CD4-positive, alpha-beta T cell (primary cell): ENCODE data around the gene FNIP1. TPM values are rescaled to one million over a fixed set of nuclear protein-coding genes. Genes with fewer than 3 reads are reported as not detected.

Experiments
- ATAC-seq: fragments of 200-7000 bp; cut with Tn5 transposase; one replicate; pipeline ENCODE4 v1.10.0; 2022; ENCODE audit warnings: mild to moderate bottlenecking; ENCODE audit not compliant: poor library complexity
- CTCF ChIA-PET: fragments of 350-600 bp; sonication (Branson Sonifier 250); formaldehyde crosslinking; loops from one replicate; lab custom pipeline; 2021; ENCODE audit warnings: antibody characterized with exemption, inconsistent platforms; lab: Charles Lee
- POLR2A ChIA-PET: fragments of 350-600 bp; sonication (Branson Sonifier 250); formaldehyde crosslinking; loops from one replicate; lab custom pipeline; 2021; ENCODE audit warnings: antibody characterized with exemption, inconsistent platforms; lab: Charles Lee
- DNase-seq, 14 experiments: peaks; one replicate each; pipeline ENCODE4 v3.0.0-alpha.2; 2013 to 2020; ENCODE audit warnings: mixed read lengths in 2 of 14
- H3K27ac ChIP-seq, 2 donors: one replicate each; pipeline versions ENCODE4 v1.5.1 to v1.7.0; 2013; ENCODE audit warnings: low read length in 2 of 2, low read depth in 1 of 2, mild to moderate bottlenecking in 1 of 2
- H3K27me3 ChIP-seq, 2 experiments: 1 replicate in 1 of 2; 2 replicates in 1 of 2; pipeline versions ENCODE4 v1.6.1 to v1.7.0; 2013; ENCODE audit warnings: low read length in 2 of 2, control low read depth in 1 of 2, mild to moderate bottlenecking in 1 of 2, moderate library complexity in 1 of 2; ENCODE audit not compliant: insufficient read depth in 2 of 2, control insufficient read depth in 1 of 2
- H3K36me3 ChIP-seq: one replicate; pipeline ENCODE4 v1.6.1; 2013; ENCODE audit warnings: low read length, control low read depth; ENCODE audit not compliant: insufficient read depth
- H3K4me1 ChIP-seq: one replicate; pipeline ENCODE4 v1.6.1; 2013; ENCODE audit warnings: low read length, control low read depth; ENCODE audit not compliant: insufficient read depth
- H3K4me3 ChIP-seq: one replicate; pipeline ENCODE4 v1.5.1; 2013; ENCODE audit warnings: mild to moderate bottlenecking, low read length, moderate library complexity
- H3K9me3 ChIP-seq, 2 experiments: 1 replicate in 1 of 2; 2 replicates in 1 of 2; pipeline versions ENCODE4 v1.6.1 to v1.7.0; 2013; ENCODE audit warnings: low read length in 2 of 2, mild to moderate bottlenecking in 2 of 2, control low read depth in 1 of 2, moderate library complexity in 1 of 2; ENCODE audit not compliant: control insufficient read depth in 1 of 2, insufficient read depth in 1 of 2
- H3K27ac Mint-ChIP-seq: one replicate; pipeline ENCODE4 v1.8.0; 2020; ENCODE audit warnings: mixed read lengths
- H3K27me3 Mint-ChIP-seq: one replicate; pipeline ENCODE4 v1.8.0; 2021; ENCODE audit warnings: mixed read lengths
- H3K36me3 Mint-ChIP-seq: one replicate; pipeline ENCODE4 v1.8.0; 2021; ENCODE audit warnings: low read depth, mixed read lengths
- H3K4me1 Mint-ChIP-seq: one replicate; pipeline ENCODE4 v1.8.0; 2021; ENCODE audit warnings: low read depth, mixed read lengths
- H3K4me3 Mint-ChIP-seq: one replicate; pipeline ENCODE4 v1.8.0; 2020; ENCODE audit warnings: mild to moderate bottlenecking, mixed read lengths
- H3K9me3 Mint-ChIP-seq: one replicate; pipeline ENCODE4 v1.8.0; 2020; ENCODE audit warnings: mixed read lengths
- intact Hi-C, 2 experiments: fragments of 100-400 bp; cut with DNase I in 1 of 2; cut with micrococcal nuclease in 1 of 2; formaldehyde crosslinking; loops; one replicate each; pipeline versions ENCODE4 v1.15.1 to v1.9.0; 2023 to 2025; cut with DNase I, micrococcal nuclease
- total RNA-seq, 174 experiments: library from RNA in 2 of 174; stranded (reverse) in 2 of 174; gene quantifications; one replicate each; pipeline ENCODE4 v1.2.3 and lab custom pipeline; 2021 to 2026
- TF ChIP-seq, protein P1 (sequence below): fragments of 200-600 bp; IDR thresholded peaks from one replicate; pipeline ENCODE4 v1.8.0; 2022; ENCODE audit warnings: antibody characterized with exemption, mild to moderate bottlenecking

FNIP1 gene
- total RNA-seq, 2 experiments from 2014 or later: 34.5 to 34.7 TPM

DNA sequence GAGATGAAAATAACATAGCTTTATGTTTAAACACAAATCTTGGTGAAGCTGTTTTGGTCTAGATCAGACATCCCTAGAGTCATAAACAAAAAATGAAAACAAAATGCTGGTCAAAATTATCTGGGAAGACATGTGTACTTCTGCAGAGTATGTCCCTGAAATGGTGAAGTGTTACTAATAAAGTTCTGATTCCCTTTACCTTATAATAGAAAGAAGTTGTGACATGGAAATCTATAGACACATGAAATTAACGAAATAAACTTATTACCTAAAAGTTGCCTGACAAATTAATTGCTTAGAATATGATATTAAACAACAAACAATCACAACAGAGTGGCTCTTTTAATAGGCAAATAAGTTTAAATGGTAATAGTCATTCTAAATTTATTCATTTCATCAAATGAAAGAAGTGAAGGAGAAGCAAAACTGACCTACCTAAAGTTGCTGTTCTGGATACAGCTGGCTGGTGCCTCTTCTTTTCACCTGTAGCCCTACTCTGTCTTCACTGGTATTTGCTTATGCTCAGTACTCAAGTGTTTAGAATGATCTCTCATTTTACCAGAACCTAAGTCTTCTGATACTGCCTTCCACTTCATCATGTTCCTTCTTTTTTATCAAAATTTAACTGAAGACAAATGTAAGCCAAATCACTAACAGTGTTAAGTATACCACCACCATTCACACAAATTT is 38.8 kb downstream of the FNIP1 start:
- H3K36me3 Mint-ChIP-seq: peaks cover 20% of the 10 kb centered on the region
- Histone ChIP-seq H3K27ac (no peak overlapping the region), H3K4me1 (peaks cover 2% of the 10 kb centered on the region), H3K27me3 (no peaks in the 10 kb centered on the region), H3K36me3 (no peaks in the 10 kb centered on the region), H3K4me3 (no peak overlapping the region), H3K9me3 (no peaks in the 10 kb centered on the region)
- ChIA-PET POLR2A (interaction anchor here (0.7 kb wide), 2 partner anchors 10 to 30 kb away, joined by 3 to 4 read pairs; no protein-coding TSS in a partner anchor), CTCF (no interaction called here)
- intact Hi-C loops: no loop called here
- no peak for ATAC-seq
- peaks cover 2% of the 10 kb centered on the region for H3K9me3 Mint-ChIP-seq
- peaks cover 32% of the 10 kb centered on the region for H3K4me1 Mint-ChIP-seq
- no peak overlapping the region for H3K4me3 Mint-ChIP-seq
- TF ChIP-seq, protein P1, sequence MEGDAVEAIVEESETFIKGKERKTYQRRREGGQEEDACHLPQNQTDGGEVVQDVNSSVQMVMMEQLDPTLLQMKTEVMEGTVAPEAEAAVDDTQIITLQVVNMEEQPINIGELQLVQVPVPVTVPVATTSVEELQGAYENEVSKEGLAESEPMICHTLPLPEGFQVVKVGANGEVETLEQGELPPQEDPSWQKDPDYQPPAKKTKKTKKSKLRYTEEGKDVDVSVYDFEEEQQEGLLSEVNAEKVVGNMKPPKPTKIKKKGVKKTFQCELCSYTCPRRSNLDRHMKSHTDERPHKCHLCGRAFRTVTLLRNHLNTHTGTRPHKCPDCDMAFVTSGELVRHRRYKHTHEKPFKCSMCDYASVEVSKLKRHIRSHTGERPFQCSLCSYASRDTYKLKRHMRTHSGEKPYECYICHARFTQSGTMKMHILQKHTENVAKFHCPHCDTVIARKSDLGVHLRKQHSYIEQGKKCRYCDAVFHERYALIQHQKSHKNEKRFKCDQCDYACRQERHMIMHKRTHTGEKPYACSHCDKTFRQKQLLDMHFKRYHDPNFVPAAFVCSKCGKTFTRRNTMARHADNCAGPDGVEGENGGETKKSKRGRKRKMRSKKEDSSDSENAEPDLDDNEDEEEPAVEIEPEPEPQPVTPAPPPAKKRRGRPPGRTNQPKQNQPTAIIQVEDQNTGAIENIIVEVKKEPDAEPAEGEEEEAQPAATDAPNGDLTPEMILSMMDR: no peak
- DNase-seq: no peak
- H3K27me3 Mint-ChIP-seq: no peaks in the 10 kb centered on the region
- no peak overlapping the region for H3K27ac Mint-ChIP-seq

GRCh38 chr5:131756942-131757341 is 39.9 kb downstream of the FNIP1 start:
- no peaks in the 10 kb centered on the region for H3K27me3 ChIP-seq
- ChIA-PET CTCF (no interaction called here), POLR2A (interaction anchor here (0.6 to 1.2 kb wide), 3 partner anchors 11 to 71 kb away, joined by 3 to 4 read pairs (median 3); no protein-coding TSS in a partner anchor)
- peaks cover 0 to 7% of the 10 kb centered on the region in 2 experiments for H3K9me3 ChIP-seq
- H3K27ac ChIP-seq: no peak overlapping the region
- TF ChIP-seq, protein P1: no peak
- Mint-ChIP-seq H3K27ac (no peak overlapping the region), H3K27me3 (no peaks in the 10 kb centered on the region), H3K36me3 (peaks cover 11% of the 10 kb centered on the region), H3K4me3 (no peak overlapping the region), H3K4me1 (peaks cover 23% of the 10 kb centered on the region), H3K9me3 (no peaks in the 10 kb centered on the region)
- ATAC-seq (no peak), DNase-seq (no peak)
- no peak overlapping the region for H3K4me3 ChIP-seq
- peaks cover 2% of the 10 kb centered on the region for H3K4me1 ChIP-seq
- H3K36me3 ChIP-seq: no peaks in the 10 kb centered on the region
- intact Hi-C loops: no loop called here

- ChIA-PET CTCF (interaction anchor here (0.6 to 1.5 kb wide), 2 partner anchors 13 to 47 kb away, joined by 3 read pairs; no protein-coding TSS in a partner anchor), POLR2A (no interaction called here)
- intact Hi-C loops: no loop called here
- Histone ChIP-seq H3K27ac (no peak overlapping the region), H3K4me3 (no peak overlapping the region), H3K36me3 (no peaks in the 10 kb centered on the region), H3K9me3 (peaks cover 0 to 8% of the 10 kb centered on the region in 2 experiments), H3K4me1 (peaks cover 2% of the 10 kb centered on the region), H3K27me3 (no peaks in the 10 kb centered on the region)
- H3K9me3 Mint-ChIP-seq: no peaks in the 10 kb centered on the region
- H3K4me1 Mint-ChIP-seq: peaks cover 18% of the 10 kb centered on the region
- no peak overlapping the region for H3K4me3 Mint-ChIP-seq
- TF ChIP-seq, protein P1: no peak
- H3K27me3 Mint-ChIP-seq: no peaks in the 10 kb centered on the region
- ATAC-seq (no peak), DNase-seq (no peak)
- H3K27ac Mint-ChIP-seq: no peak overlapping the region
- peaks cover 6% of the 10 kb centered on the region for H3K36me3 Mint-ChIP-seq
Observed at GRCh38 chr5:131754363-131754762, 42.5 kb downstream of the FNIP1 start.
